Tibial nerve (tissue), 3 donors: Measurements from ENCODE around the gene BNC2.

Experiments
- CTCF ChIP-seq, 5 experiments: fragments of 200-600 bp in 3 of 5; fragments of 450-650 bp in 2 of 5; sonication (generic) in 3 of 5; IDR thresholded peaks; one replicate each; pipeline ENCODE4 v1.5.1; 2016 to 2019; ENCODE audit warnings: antibody characterized with exemption in 5 of 5, mild to moderate bottlenecking in 3 of 5, moderate library complexity in 2 of 5
- POLR2A ChIP-seq, 2 donors: fragments of 450-650 bp; IDR thresholded peaks; one replicate each; pipeline ENCODE4 v1.6.1; 2017; ENCODE audit warnings: antibody characterized with exemption in 2 of 2, mild to moderate bottlenecking in 2 of 2, moderate library complexity in 2 of 2

GRCh38 chr9:16680541-16680940, 189.9 kb downstream of the BNC2 start:
- no peak for TF ChIP-seq CTCF (IDR thresholded peaks at IDR 0.05)
- TF ChIP-seq POLR2A (IDR thresholded peaks at IDR 0.05) = no peak
